ENCODE data around the gene CROCC2. TPM values are rescaled to one million over a fixed set of nuclear protein-coding genes. Genes with fewer than 3 reads are reported as not detected.
A peak's percentile ranks its signal among the peaks of the same experiment; 100 is the strongest.

The CROCC2 gene
- total and polyA plus RNA-seq, 2 of the 13 experiments (the other 11 are each of a cell fraction or from before 2014, with no cell fraction given) = not detected

DNA sequence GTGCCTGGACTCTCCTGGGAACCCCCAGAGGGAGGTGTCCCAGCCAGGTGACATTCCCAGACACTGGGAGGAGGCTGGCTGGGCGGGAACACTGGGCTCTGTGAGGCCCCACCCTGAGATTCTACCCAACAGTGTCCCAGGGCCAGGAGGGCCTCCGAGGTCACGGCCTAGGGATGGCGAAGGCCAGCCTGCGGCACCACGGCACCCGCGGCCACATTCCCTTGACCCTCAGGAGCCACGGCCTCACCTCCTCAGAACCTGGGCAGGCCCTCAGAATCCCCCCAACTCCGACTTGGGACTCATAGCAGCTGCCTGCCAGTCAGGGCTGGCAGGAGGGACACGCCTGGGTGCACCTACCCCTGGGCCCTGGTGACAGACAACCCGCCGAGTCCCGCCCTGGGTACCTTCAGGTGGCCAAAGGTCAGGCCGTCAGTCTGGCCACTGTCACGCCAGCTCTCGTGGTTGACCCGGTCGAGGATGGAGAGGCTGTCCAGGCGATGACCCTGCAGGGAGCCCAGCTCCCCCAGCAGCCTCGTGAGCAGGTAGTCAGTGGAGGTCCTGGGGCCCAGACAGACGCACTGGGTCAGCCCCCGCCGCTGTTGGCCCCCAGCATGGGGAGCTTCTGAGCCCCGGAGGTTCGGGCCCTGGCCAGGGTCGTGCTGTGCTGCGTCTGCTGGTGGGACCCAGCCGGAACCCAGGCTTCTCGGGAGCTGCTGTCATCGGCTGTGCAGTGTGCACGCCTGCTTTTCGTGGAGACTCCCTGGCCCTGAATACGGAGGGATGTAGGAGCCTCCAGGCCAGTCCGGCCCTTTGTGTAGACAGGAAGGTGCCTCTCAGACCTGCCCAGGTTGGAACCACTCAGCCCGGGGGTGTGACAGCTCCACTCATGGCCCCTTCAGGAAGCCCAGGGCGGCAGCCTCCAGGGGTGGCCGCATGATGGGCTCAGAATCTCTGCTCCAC lies 16.3 kb upstream of the CROCC2 start (continued):
- TF ChIP-seq ZNF75D (CRISPR knock-in tag; IDR thresholded peaks at IDR 0.05; ENCODE audit: borderline replicate concordance) (no peak), TEF (CRISPR knock-in tag; IDR thresholded peaks at IDR 0.05) (no peak), ASH2L (IDR thresholded peaks at IDR 0.05; ENCODE audit: insufficient read length, low read depth, low read length) (no peak), FOXA1 (IDR thresholded peaks at IDR 0.05) (no peak), FOXA1 (CRISPR knock-in tag; IDR thresholded peaks at IDR 0.05) (0 out of 2 replicates have a peak, but pooled peaks have one; percentile 2), SNAI1 (CRISPR knock-in tag; IDR thresholded peaks at IDR 0.05; ENCODE audit: borderline replicate concordance) (no peak), ZBTB4 (CRISPR knock-in tag; IDR thresholded peaks at IDR 0.05; ENCODE audit: borderline replicate concordance) (0 out of 2 replicates have a peak, but pooled peaks have one; percentile 61), ZSCAN21 (CRISPR knock-in tag; IDR thresholded peaks at IDR 0.05; ENCODE audit: borderline replicate concordance) (peak; percentile 45; the same call in 1 of the 2 replicates), IKZF5 (CRISPR knock-in tag; IDR thresholded peaks at IDR 0.05) (no peak), ZSCAN9 (CRISPR knock-in tag; IDR thresholded peaks at IDR 0.05; ENCODE audit: borderline replicate concordance) (no peak), NR2F6 (IDR thresholded peaks at IDR 0.05) (peak; percentile 57), NR2F6 (CRISPR knock-in tag; IDR thresholded peaks at IDR 0.05) (peak; percentile 66), RFX5 (IDR thresholded peaks at IDR 0.05; ENCODE audit: low read depth, low read length) (no peak)
- TF ChIP-seq, protein P1, sequence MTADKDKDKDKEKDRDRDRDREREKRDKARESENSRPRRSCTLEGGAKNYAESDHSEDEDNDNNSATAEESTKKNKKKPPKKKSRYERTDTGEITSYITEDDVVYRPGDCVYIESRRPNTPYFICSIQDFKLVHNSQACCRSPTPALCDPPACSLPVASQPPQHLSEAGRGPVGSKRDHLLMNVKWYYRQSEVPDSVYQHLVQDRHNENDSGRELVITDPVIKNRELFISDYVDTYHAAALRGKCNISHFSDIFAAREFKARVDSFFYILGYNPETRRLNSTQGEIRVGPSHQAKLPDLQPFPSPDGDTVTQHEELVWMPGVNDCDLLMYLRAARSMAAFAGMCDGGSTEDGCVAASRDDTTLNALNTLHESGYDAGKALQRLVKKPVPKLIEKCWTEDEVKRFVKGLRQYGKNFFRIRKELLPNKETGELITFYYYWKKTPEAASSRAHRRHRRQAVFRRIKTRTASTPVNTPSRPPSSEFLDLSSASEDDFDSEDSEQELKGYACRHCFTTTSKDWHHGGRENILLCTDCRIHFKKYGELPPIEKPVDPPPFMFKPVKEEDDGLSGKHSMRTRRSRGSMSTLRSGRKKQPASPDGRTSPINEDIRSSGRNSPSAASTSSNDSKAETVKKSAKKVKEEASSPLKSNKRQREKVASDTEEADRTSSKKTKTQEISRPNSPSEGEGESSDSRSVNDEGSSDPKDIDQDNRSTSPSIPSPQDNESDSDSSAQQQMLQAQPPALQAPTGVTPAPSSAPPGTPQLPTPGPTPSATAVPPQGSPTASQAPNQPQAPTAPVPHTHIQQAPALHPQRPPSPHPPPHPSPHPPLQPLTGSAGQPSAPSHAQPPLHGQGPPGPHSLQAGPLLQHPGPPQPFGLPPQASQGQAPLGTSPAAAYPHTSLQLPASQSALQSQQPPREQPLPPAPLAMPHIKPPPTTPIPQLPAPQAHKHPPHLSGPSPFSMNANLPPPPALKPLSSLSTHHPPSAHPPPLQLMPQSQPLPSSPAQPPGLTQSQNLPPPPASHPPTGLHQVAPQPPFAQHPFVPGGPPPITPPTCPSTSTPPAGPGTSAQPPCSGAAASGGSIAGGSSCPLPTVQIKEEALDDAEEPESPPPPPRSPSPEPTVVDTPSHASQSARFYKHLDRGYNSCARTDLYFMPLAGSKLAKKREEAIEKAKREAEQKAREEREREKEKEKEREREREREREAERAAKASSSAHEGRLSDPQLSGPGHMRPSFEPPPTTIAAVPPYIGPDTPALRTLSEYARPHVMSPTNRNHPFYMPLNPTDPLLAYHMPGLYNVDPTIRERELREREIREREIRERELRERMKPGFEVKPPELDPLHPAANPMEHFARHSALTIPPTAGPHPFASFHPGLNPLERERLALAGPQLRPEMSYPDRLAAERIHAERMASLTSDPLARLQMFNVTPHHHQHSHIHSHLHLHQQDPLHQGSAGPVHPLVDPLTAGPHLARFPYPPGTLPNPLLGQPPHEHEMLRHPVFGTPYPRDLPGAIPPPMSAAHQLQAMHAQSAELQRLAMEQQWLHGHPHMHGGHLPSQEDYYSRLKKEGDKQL (CRISPR knock-in tag; IDR thresholded peaks at IDR 0.05; ENCODE audit: low read depth) = no peak
- TF ChIP-seq, protein P2, sequence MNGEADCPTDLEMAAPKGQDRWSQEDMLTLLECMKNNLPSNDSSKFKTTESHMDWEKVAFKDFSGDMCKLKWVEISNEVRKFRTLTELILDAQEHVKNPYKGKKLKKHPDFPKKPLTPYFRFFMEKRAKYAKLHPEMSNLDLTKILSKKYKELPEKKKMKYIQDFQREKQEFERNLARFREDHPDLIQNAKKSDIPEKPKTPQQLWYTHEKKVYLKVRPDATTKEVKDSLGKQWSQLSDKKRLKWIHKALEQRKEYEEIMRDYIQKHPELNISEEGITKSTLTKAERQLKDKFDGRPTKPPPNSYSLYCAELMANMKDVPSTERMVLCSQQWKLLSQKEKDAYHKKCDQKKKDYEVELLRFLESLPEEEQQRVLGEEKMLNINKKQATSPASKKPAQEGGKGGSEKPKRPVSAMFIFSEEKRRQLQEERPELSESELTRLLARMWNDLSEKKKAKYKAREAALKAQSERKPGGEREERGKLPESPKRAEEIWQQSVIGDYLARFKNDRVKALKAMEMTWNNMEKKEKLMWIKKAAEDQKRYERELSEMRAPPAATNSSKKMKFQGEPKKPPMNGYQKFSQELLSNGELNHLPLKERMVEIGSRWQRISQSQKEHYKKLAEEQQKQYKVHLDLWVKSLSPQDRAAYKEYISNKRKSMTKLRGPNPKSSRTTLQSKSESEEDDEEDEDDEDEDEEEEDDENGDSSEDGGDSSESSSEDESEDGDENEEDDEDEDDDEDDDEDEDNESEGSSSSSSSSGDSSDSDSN (CRISPR knock-in tag; IDR thresholded peaks at IDR 0.05) = peak; percentile 50

All from HepG2 (cell line).